ENCODE data around the gene SURF1. TPM values are rescaled to one million over a fixed set of nuclear protein-coding genes. Genes with fewer than 3 reads are reported as not detected.
"Not testable (repeated sequence)": the region's sequence is repeated elsewhere in the genome, so short reads cannot be mapped to it uniquely, and the experiment has no call there.

Gene SURF1
- total and polyA plus RNA-seq, 12 donors, result 50.9 to 111 (median 72.8) TPM

DNA sequence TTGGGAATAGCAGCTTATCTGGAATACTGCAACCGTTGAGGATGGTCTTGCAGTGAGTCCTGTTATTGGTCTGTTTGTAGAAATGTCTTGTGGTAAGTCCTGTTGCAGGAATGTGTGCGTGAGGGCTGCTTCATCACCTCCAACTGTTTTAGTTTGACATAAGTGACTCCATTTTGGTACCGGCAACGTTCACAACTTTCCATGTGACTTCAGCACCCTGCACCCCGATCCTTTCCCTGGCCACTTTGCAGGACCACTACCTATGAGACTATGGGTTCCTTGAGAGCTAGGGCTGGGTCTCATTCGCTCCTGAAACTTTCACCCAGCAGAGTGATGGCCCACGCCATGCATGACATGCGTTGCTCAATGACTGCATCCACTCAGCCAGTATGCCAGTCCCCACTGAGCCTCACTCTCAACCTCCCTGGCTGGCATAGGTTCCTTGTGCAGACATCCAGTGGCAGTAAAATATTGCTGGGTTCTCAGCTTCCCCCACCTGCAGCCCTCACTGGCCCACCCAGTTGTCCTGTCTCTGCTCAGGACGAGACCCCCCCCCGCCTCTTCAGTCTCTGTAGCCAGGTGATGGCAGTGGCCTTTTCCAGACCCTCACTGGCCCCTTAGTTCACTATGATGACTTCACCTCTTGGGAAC, 28.3 kb downstream of the SURF1 start:
- TF ChIP-seq, protein P1, sequence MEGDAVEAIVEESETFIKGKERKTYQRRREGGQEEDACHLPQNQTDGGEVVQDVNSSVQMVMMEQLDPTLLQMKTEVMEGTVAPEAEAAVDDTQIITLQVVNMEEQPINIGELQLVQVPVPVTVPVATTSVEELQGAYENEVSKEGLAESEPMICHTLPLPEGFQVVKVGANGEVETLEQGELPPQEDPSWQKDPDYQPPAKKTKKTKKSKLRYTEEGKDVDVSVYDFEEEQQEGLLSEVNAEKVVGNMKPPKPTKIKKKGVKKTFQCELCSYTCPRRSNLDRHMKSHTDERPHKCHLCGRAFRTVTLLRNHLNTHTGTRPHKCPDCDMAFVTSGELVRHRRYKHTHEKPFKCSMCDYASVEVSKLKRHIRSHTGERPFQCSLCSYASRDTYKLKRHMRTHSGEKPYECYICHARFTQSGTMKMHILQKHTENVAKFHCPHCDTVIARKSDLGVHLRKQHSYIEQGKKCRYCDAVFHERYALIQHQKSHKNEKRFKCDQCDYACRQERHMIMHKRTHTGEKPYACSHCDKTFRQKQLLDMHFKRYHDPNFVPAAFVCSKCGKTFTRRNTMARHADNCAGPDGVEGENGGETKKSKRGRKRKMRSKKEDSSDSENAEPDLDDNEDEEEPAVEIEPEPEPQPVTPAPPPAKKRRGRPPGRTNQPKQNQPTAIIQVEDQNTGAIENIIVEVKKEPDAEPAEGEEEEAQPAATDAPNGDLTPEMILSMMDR (IDR thresholded peaks at IDR 0.05), result no peak
- no peak for TF ChIP-seq POLR2A (IDR thresholded peaks at IDR 0.05)
- Histone ChIP-seq H3K27ac (no peak overlapping the region), H3K4me3 (no peak overlapping the region), H3K27me3 (no peaks in the 10 kb centered on the region), H3K36me3 (replicated peaks in 1 of 2) (peaks cover 0 to 28% of the 10 kb centered on the region in 2 donors), H3K9me3 (replicated peaks in 1 of 3) (no peaks in the 10 kb centered on the region), H3K4me1 (replicated peaks in 1 of 2) (no peaks in the 10 kb centered on the region)
- WGBS, 4 donors, result 90 to 92% (median 92%) methylated on average over 10 of the region's 10 CpGs
- intact Hi-C loops (cut with DNase I), result loop anchor here in 1 of 2 donors (5.0 kb wide), 1 partner anchor 141 kb away; no protein-coding TSS in a partner anchor
- DNase-seq, result peak in 3 of 7 donors; percentile 5 to 13 (median 12)

DNA sequence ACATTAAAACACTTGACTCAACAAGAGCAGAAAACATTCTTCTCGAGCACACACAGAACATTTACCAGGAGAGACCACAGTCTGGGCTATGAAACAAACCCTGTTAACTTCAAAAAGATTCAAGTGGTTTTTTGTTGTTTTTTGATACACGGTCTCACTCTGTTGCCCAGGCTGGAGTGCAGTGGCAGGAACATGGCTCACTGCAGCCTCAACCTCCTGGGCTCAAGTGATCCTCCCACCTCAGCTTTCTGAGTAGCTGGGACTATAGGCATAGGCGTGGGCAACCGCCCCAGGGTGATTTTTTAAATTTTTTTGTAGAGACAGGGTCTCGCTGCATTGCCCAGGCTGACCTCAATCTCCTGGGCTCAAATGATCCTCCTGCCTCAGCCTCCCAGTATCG, 29.3 kb downstream of the SURF1 start:
- not testable (repeated sequence) for H3K4me1 ChIP-seq (replicated peaks in 1 of 2); H3K9me3 ChIP-seq (replicated peaks in 1 of 3); H3K27me3 ChIP-seq; H3K27ac ChIP-seq; H3K4me3 ChIP-seq
- intact Hi-C loops (cut with DNase I), result loop anchor here in 1 of 2 donors (5.0 kb wide), 1 partner anchor 140 kb away; no protein-coding TSS in a partner anchor
- DNase-seq, result peak in 2 of 7 donors; percentile 3 to 6
- H3K36me3 ChIP-seq (replicated peaks in 1 of 2), result peaks cover 0 to 19% of the 10 kb centered on the region in 2 donors
- 85 to 92% (median 88%) methylated on average over 6 of the region's 6 CpGs for WGBS, 4 donors

DNA sequence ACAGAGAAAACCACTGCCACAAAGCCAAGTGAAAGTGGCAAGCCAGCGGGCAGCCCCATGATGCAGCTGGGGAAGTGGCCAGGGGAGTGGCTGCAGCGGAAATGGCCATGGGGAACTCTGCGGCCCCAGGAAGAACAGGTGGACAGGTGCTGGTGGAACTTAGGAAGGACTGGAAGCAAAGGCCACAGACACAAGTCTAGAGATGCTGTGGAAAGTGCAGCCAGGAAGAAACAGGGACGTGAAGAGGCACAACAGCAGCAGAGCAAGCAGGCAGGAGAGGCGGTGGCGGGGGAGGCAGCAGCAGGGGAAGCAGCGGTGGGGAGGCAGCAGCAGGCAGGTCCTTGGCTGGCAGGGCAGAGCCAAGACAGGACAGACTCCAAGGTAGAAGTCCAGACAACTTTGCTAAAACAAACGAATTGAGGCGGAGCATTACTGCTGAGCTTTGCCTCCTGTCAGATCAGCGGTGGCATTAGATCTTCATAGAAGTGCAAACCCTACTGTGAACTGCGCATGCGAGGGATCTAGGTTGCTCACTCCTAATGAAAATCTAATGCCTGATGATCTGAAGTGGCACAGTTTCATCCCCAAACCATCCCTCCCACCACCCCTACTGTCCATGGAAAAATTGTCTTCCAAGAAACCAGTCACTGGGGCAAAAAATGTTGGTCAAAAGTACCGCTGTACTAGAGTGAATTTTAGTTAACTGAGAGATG, 32.1 kb downstream of the SURF1 start:
- no peaks in the 10 kb centered on the region for H3K4me1 ChIP-seq (replicated peaks in 1 of 2)
- no peak overlapping the region for H3K27ac ChIP-seq
- no peaks in the 10 kb centered on the region for H3K9me3 ChIP-seq (replicated peaks in 1 of 3)
- no peak overlapping the region for H3K4me3 ChIP-seq
- TF ChIP-seq, protein P1 (IDR thresholded peaks at IDR 0.05), result no peak
- no peak for TF ChIP-seq POLR2A (IDR thresholded peaks at IDR 0.05)
- H3K27me3 ChIP-seq, result no peaks in the 10 kb centered on the region
- WGBS, 4 donors, result 83 to 87% (median 85%) methylated on average over 13 of the region's 13 CpGs
- peak in 2 of 7 donors; percentile 7 to 29 for DNase-seq
- intact Hi-C loops (cut with DNase I), result no loop called here
- no peaks in the 10 kb centered on the region for H3K36me3 ChIP-seq (replicated peaks in 1 of 2)

DNA sequence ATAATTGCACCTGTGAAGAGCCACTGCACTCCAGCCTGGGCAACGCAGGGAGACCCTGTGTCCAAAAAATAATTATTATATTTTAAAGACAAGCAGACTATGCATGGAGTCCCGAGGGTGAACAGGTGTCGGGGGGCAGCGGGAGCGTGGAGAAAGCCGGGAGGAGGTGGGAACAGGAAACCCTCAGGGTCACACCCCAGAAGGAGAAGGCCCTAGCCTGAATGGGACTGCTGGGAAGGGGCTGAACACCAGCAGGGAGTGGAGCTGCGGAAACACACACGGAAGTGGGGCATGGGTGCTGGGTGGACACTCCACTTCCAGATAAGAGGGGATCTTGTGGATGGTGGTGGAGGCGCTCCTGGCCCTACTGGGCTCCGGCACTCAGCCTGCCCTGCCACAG, 33.1 kb downstream of the SURF1 start:
- no peaks in the 10 kb centered on the region for H3K36me3 ChIP-seq (replicated peaks in 1 of 2)
- no peak overlapping the region for H3K27ac ChIP-seq
- H3K4me1 ChIP-seq (replicated peaks in 1 of 2), result no peaks in the 10 kb centered on the region
- peak in 2 of 7 donors; percentile 4 to 15 for DNase-seq
- no peaks in the 10 kb centered on the region for H3K9me3 ChIP-seq (replicated peaks in 1 of 3)
- intact Hi-C loops (cut with DNase I), result no loop called here
- H3K27me3 ChIP-seq, result no peaks in the 10 kb centered on the region
- TF ChIP-seq POLR2A (IDR thresholded peaks at IDR 0.05), result no peak
- TF ChIP-seq, protein P1 (IDR thresholded peaks at IDR 0.05), result no peak
- no peak overlapping the region for H3K4me3 ChIP-seq
- 80 to 91% (median 85%) methylated on average over 9 to 10 of the region's 10 CpGs for WGBS, 4 donors
